SK-N-SH treated with all-trans-retinoic acid at 6 μM for 48 hours (cell line): Measurements from ENCODE around the gene BICD1.

ENCODE experiments used
- ISL1 ChIP-seq: fragments of 250-450 bp; sonication (Bioruptor Pico); IDR thresholded peaks from 2 replicates; pipeline ENCODE4 v2.1.2; 2022; ENCODE audit warnings: mild to moderate bottlenecking, moderate library complexity
- OSR1 ChIP-seq: fragments of 250-450 bp; sonication (Bioruptor Pico); IDR thresholded peaks from 2 replicates; pipeline ENCODE4 v1.8.0; 2022; ENCODE audit warnings: moderate library complexity, mild to moderate bottlenecking, inconsistent platforms
- PPARA ChIP-seq: fragments of 250-450 bp; sonication (Bioruptor Pico); IDR thresholded peaks from 2 replicates; pipeline ENCODE4 v1.5.0; 2020; ENCODE audit warnings: mild to moderate bottlenecking, borderline replicate concordance
- RARB ChIP-seq: fragments of 250-450 bp; sonication (Bioruptor Pico); IDR thresholded peaks from 2 replicates; pipeline ENCODE4 v1.8.0; 2021; ENCODE audit warnings: mild to moderate bottlenecking, moderate library complexity
- TCF4 ChIP-seq: fragments of 250-450 bp; sonication (Bioruptor Pico); IDR thresholded peaks from 2 replicates; pipeline ENCODE4 v1.8.0; 2021; ENCODE audit warnings: mild to moderate bottlenecking, moderate library complexity, borderline replicate concordance

DNA sequence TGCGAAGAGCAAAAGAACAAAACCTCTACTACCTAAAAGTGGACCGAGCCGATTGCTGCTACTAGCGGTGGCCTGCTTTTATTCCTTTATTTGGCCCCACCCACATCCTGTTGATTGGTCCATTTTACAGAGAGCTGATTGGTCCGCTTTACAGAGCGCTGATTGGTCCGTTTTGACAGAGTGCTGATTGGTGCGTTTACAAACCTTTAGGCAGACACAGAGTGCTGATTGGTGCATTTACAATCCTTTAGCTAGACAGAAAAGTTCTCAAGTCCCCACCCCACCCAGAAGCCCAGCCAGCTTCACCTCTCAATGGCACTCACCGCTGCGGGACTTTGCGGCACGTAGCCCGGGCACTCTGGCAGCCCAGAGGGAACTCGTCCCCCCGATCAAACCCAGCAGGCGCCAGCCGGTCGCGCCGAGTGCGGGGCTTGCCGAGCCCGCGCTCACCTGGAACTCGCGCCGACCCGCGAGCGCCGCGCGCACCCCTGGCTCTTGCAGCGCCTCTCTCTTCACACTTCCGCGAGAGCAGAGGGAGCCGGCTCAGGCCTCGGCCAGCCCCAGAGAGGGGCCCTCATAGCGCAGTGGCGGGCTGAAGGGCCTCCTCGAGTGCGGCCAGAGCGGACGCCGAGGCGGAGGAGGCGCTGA, 284.0 kb downstream of the BICD1 start:
- TF ChIP-seq OSR1 (CRISPR knock-in tag) (no peak), ISL1 (CRISPR knock-in tag) (no peak), TCF4 (CRISPR knock-in tag) (no peak), RARB (no peak), PPARA (CRISPR knock-in tag) (no peak)
